ENCODE data around the gene AFF1. TPM values are rescaled to one million over a fixed set of nuclear protein-coding genes. Genes with fewer than 3 reads are reported as not detected.

Gene AFF1
- total and polyA plus RNA-seq, 7 donors: 7.2 to 100 (median 61.7) TPM

- intact Hi-C loops (cut with DNase I): no loop called here
- H3K4me1 ChIP-seq: peaks cover 0 to 38% (median 26%) of the 10 kb centered on the region in 4 donors
- no peak for DNase-seq
- TF ChIP-seq EP300 (IDR thresholded peaks at IDR 0.05) (no peak), CTCF (IDR thresholded peaks at IDR 0.05) (no peak), POLR2AphosphoS5 (IDR thresholded peaks at IDR 0.05) (no peak), POLR2A (IDR thresholded peaks at IDR 0.05) (no peak)
- no peak overlapping the region for H3K27ac ChIP-seq
- no peak overlapping the region for H3K4me3 ChIP-seq
- peaks cover 20 to 73% (median 33%) of the 10 kb centered on the region in 4 donors for H3K36me3 ChIP-seq
- WGBS, 2 donors: 86 to 96% methylated on average over 4 of the region's 4 CpGs
- H3K9me3 ChIP-seq: no peaks in the 10 kb centered on the region
- no peaks in the 10 kb centered on the region for H3K27me3 ChIP-seq
Observed at GRCh38 chr4:87112063-87112462, 177.3 kb downstream of the AFF1 start.

- Histone ChIP-seq H3K4me3 (no peak overlapping the region), H3K27me3 (no peaks in the 10 kb centered on the region), H3K9me3 (no peaks in the 10 kb centered on the region), H3K4me1 (peaks cover 0 to 37% (median 25%) of the 10 kb centered on the region in 4 donors), H3K27ac (peak overlapping the region in 1 of 4 donors; percentile 10), H3K36me3 (peaks cover 20 to 58% (median 32%) of the 10 kb centered on the region in 4 donors)
- DNase-seq: no peak
- intact Hi-C loops (cut with DNase I): no loop called here
- peak in 1 of 4 donors; percentile 23 for TF ChIP-seq POLR2AphosphoS5 (IDR thresholded peaks at IDR 0.05)
- no peak for TF ChIP-seq EP300 (IDR thresholded peaks at IDR 0.05)
- no peak for TF ChIP-seq CTCF (IDR thresholded peaks at IDR 0.05)
- no peak for TF ChIP-seq POLR2A (IDR thresholded peaks at IDR 0.05)
- 94 to 95% methylated on average over 24 of the region's 24 CpGs for WGBS, 2 donors
Observed at GRCh38 chr4:87114245-87115062, 179.6 kb downstream of the AFF1 start.

- 99 to 100% methylated on average over 1 of the region's 1 CpG for WGBS, 2 donors
- Histone ChIP-seq H3K27me3 (no peaks in the 10 kb centered on the region), H3K4me3 (no peak overlapping the region), H3K27ac (peak overlapping the region in 3 of 4 donors; percentile 86 to 88 (median 87)), H3K9me3 (no peaks in the 10 kb centered on the region), H3K36me3 (peaks cover 20 to 57% (median 32%) of the 10 kb centered on the region in 4 donors), H3K4me1 (peaks cover 0 to 49% (median 43%) of the 10 kb centered on the region in 4 donors)
- TF ChIP-seq EP300 (IDR thresholded peaks at IDR 0.05) (no peak), CTCF (IDR thresholded peaks at IDR 0.05) (no peak), POLR2AphosphoS5 (IDR thresholded peaks at IDR 0.05) (no peak), POLR2A (IDR thresholded peaks at IDR 0.05) (no peak)
- intact Hi-C loops (cut with DNase I): no loop called here
- no peak for DNase-seq
Observed at GRCh38 chr4:87116231-87116630, 181.4 kb downstream of the AFF1 start.

- peaks cover 20 to 48% (median 30%) of the 10 kb centered on the region in 4 donors for H3K36me3 ChIP-seq
- intact Hi-C loops (cut with DNase I): no loop called here
- H3K27me3 ChIP-seq: no peaks in the 10 kb centered on the region
- TF ChIP-seq EP300 (IDR thresholded peaks at IDR 0.05) (no peak), POLR2AphosphoS5 (IDR thresholded peaks at IDR 0.05) (no peak), CTCF (IDR thresholded peaks at IDR 0.05) (no peak), POLR2A (IDR thresholded peaks at IDR 0.05) (no peak)
- peaks cover 0 to 58% (median 52%) of the 10 kb centered on the region in 4 donors for H3K4me1 ChIP-seq
- peak overlapping the region; percentile 86 to 88 (median 86) for H3K27ac ChIP-seq
- WGBS, 2 donors: 88 to 90% methylated on average over 8 of the region's 8 CpGs
- no peaks in the 10 kb centered on the region for H3K9me3 ChIP-seq
- DNase-seq: no peak
- no peak overlapping the region for H3K4me3 ChIP-seq
Observed at GRCh38 chr4:87117051-87117731, 182.4 kb downstream of the AFF1 start.
